Measurements from ENCODE around the gene DNAH2.

DNAH2 gene

GRCh38 chr17:7880076-7880868 is 162.7 kb downstream of the DNAH2 start:
- Histone ChIP-seq H3F3A (ENCODE audit: insufficient read depth, low read length) (no peaks in the 10 kb centered on the region), H3K4me1 (ENCODE audit: low read length) (no peaks in the 10 kb centered on the region), H3K27ac (ENCODE audit: low read length) (no peak overlapping the region), H3K9me3 (replicated peaks; ENCODE audit: insufficient read depth, low read length) (no peaks in the 10 kb centered on the region), H3K36me3 (replicated peaks; ENCODE audit: insufficient read depth, low read length) (no peaks in the 10 kb centered on the region), H3K9me2 (replicated peaks; ENCODE audit: insufficient read depth, low read length) (no peaks in the 10 kb centered on the region), H2AFZ (ENCODE audit: low read length) (no peak overlapping the region), H4K20me1 (ENCODE audit: insufficient read depth, low read length) (no peaks in the 10 kb centered on the region), H3K4me2 (ENCODE audit: low read depth, low read length) (no peak overlapping the region), H3K79me2 (ENCODE audit: low read length) (no peaks in the 10 kb centered on the region), H3K4me3 (ENCODE audit: low read length) (no peak overlapping the region), H3K9ac (ENCODE audit: low read length) (no peak overlapping the region), H3K27me3 (replicated peaks; ENCODE audit: insufficient read depth, low read length) (peaks cover 44% of the 10 kb centered on the region)
- TF ChIP-seq EZH2phosphoT487 (IDR thresholded peaks at IDR 0.05; ENCODE audit: low read length) (no peak), CTCF (IDR thresholded peaks at IDR 0.05; ENCODE audit: low read length) (no peak), EZH2 (optimal IDR thresholded peaks at IDR 0.05; ENCODE audit: low read depth, low read length) (no peak)
- DNase-seq, result no peak

GRCh38 chr17:7881276-7882054 is 163.9 kb downstream of the DNAH2 start:
- H3K4me3 ChIP-seq (ENCODE audit: low read length), result no peak overlapping the region
- no peak for DNase-seq

GRCh38 chr17:7882068-7882467 is 164.5 kb downstream of the DNAH2 start:
- Histone ChIP-seq H3K9ac (ENCODE audit: low read length) (no peak overlapping the region), H3F3A (ENCODE audit: insufficient read depth, low read length) (peaks cover 4% of the 10 kb centered on the region; the same call in 1 of the 2 replicates), H3K4me3 (ENCODE audit: low read length) (no peak overlapping the region), H3K36me3 (replicated peaks; ENCODE audit: insufficient read depth, low read length) (no peaks in the 10 kb centered on the region), H2AFZ (ENCODE audit: low read length) (no peak overlapping the region), H3K9me2 (replicated peaks; ENCODE audit: insufficient read depth, low read length) (no peaks in the 10 kb centered on the region), H3K9me3 (replicated peaks; ENCODE audit: insufficient read depth, low read length) (no peaks in the 10 kb centered on the region), H3K27ac (ENCODE audit: low read length) (no peak overlapping the region), H4K20me1 (ENCODE audit: insufficient read depth, low read length) (no peaks in the 10 kb centered on the region), H3K27me3 (replicated peaks; ENCODE audit: insufficient read depth, low read length) (peaks cover 60% of the 10 kb centered on the region), H3K4me2 (ENCODE audit: low read depth, low read length) (no peak overlapping the region), H3K79me2 (ENCODE audit: low read length) (no peaks in the 10 kb centered on the region), H3K4me1 (ENCODE audit: low read length) (peaks cover 15% of the 10 kb centered on the region)
- DNase-seq, result no peak
- no peak for TF ChIP-seq CTCF (IDR thresholded peaks at IDR 0.05; ENCODE audit: low read length)
- TF ChIP-seq EZH2 (optimal IDR thresholded peaks at IDR 0.05; ENCODE audit: low read depth, low read length), result no peak
- TF ChIP-seq EZH2phosphoT487 (IDR thresholded peaks at IDR 0.05; ENCODE audit: low read length), result no peak

More at GRCh38 chr17:7881276-7882054, 163.9 kb downstream of the DNAH2 start:
- Histone ChIP-seq H3K4me2 (ENCODE audit: low read depth, low read length) (no peak overlapping the region), H2AFZ (ENCODE audit: low read length) (no peak overlapping the region), H3F3A (ENCODE audit: insufficient read depth, low read length) (peaks cover 2% of the 10 kb centered on the region; the same call in 1 of the 2 replicates), H3K9ac (ENCODE audit: low read length) (no peak overlapping the region), H3K79me2 (ENCODE audit: low read length) (no peaks in the 10 kb centered on the region), H3K27ac (ENCODE audit: low read length) (no peak overlapping the region), H4K20me1 (ENCODE audit: insufficient read depth, low read length) (no peaks in the 10 kb centered on the region), H3K4me1 (ENCODE audit: low read length) (peaks cover 8% of the 10 kb centered on the region), H3K27me3 (replicated peaks; ENCODE audit: insufficient read depth, low read length) (peaks cover 54% of the 10 kb centered on the region), H3K9me2 (replicated peaks; ENCODE audit: insufficient read depth, low read length) (no peaks in the 10 kb centered on the region), H3K36me3 (replicated peaks; ENCODE audit: insufficient read depth, low read length) (no peaks in the 10 kb centered on the region), H3K9me3 (replicated peaks; ENCODE audit: insufficient read depth, low read length) (no peaks in the 10 kb centered on the region)
- no peak for TF ChIP-seq CTCF (IDR thresholded peaks at IDR 0.05; ENCODE audit: low read length)
- TF ChIP-seq EZH2 (optimal IDR thresholded peaks at IDR 0.05; ENCODE audit: low read depth, low read length), result no peak
- TF ChIP-seq EZH2phosphoT487 (IDR thresholded peaks at IDR 0.05; ENCODE audit: low read length), result no peak

All from MM.1S (cell line).